DOHH2 (cell line): ENCODE data around the gene UBAC2.

Experiments
- EZH2phosphoT487 ChIP-seq: fragments of 200-600 bp; sonication (generic); IDR thresholded peaks from 2 replicates; pipeline ENCODE4 v1.6.1; 2017; ENCODE audit warnings: borderline replicate concordance, mild to moderate bottlenecking, antibody characterized with exemption, low read length, moderate library complexity, mixed read lengths
- TF ChIP-seq, protein P1 (sequence below): fragments of 200-600 bp; sonication (generic); IDR thresholded peaks from one replicate; pipeline ENCODE4 v1.5.1; 2014; ENCODE audit warnings: antibody characterized with exemption, mild to moderate bottlenecking, low read depth, low read length; ENCODE audit not compliant: poor library complexity, severe bottlenecking

- TF ChIP-seq, protein P1, sequence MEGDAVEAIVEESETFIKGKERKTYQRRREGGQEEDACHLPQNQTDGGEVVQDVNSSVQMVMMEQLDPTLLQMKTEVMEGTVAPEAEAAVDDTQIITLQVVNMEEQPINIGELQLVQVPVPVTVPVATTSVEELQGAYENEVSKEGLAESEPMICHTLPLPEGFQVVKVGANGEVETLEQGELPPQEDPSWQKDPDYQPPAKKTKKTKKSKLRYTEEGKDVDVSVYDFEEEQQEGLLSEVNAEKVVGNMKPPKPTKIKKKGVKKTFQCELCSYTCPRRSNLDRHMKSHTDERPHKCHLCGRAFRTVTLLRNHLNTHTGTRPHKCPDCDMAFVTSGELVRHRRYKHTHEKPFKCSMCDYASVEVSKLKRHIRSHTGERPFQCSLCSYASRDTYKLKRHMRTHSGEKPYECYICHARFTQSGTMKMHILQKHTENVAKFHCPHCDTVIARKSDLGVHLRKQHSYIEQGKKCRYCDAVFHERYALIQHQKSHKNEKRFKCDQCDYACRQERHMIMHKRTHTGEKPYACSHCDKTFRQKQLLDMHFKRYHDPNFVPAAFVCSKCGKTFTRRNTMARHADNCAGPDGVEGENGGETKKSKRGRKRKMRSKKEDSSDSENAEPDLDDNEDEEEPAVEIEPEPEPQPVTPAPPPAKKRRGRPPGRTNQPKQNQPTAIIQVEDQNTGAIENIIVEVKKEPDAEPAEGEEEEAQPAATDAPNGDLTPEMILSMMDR, result no peak
- no peak for TF ChIP-seq EZH2phosphoT487
Observed at GRCh38 chr13:99203601-99204579, 3.2 kb downstream of the UBAC2 start.
